GM18502 (cell line): ENCODE data around the gene IL6R.

Experiments used
- ATAC-seq: cut with Tn5 transposase; IDR thresholded peaks from one replicate; pipeline ENCODE4 v1.9.1; 2021; ENCODE audit warnings: mild to moderate bottlenecking; ENCODE audit not compliant: unreplicated experiment, poor library complexity

The IL6R gene

DNA sequence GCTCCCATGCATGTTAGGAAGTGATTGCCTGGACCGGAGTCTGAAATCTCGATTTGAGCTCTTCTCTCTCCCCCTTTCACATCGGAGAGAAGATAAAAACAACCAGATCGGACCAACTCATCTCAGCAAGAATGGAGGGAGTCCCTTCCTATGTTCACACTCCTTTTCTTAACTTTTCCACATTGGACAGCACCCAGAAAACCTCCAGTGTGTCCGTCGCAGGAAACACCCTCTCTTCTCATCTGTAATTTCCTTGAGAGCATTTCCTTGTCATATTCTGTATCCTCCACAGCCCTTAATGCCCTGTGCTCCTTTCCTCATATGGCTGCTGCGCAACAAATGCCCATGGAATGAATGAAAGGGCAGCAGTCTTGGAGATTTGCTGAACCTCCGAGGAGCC is 95.4 kb downstream of the IL6R start:
- no peak for ATAC-seq

DNA sequence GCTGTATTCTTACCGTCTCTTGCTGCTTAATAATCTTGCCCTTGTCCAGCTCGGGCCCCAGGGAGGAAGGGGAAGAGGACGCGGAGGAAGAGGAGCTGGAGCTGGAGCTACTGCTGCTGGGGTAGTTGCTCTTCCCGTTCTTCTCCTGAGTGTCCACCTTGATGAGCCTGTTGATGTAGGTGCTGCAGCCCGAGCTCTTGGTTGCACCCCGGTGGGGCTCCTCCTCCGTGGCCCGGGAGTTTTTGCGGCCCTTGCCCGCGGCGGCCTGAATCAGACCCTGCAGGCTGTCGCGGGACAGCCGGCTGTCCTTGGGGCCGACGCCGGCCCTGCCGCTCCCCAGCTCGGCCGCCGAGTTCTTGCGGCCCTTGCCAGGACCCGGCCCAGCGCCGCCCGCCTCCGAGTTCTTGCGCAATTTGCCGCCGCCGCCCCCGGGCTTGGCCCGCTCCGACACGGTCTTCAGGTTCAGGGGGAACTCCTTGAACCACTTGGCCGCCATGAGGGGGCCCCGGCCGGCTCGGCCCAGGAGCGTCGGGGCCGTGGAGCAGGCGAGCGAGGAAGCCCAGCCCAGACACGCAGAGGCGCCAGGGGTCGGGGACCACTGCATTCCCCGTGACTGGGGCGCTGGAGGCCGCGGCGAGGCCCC is 96.4 kb downstream of the IL6R start:
- ATAC-seq, result no peak

DNA sequence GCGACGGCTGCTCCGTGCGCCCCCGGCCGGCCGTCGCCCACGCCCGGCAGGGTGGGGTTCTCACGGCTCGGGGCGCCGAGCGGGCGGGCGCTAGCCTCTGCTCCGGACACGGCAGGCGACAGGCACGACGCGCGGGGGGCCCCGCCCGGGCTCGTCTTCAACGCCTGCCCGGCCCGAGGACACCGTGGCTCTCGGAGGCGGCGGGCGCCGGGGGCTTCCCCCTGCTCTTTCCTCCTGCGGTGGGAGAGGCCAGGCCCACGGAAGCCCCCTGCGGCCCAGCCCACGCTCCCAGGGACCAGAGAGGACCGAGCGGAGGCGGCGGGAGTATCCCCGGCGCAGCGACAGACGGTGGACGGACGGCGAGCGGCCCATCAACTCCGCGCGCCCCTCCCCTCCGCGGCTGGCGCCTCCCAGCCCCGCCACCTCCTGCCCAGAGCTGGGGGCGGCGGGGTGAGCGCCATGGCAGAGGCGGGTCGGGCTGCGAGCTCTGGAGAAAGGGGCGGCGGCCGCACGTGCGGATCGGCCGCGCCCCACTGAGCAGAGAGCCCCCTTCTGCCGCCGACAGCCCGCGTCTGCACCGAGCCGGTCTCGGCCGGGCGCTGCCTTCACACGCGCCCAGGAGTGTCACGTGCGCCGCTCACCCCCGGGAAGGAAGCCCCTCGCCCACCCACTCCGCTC is 97.1 kb downstream of the IL6R start, which contains the start of the genes SHE and TDRD10:
Gene SHE (minus strand): TSS at position 347 of the 678 bp plus-strand sequence. CDS start 386 bp downstream, outside the sequence.
Gene TDRD10 (plus strand): TSS at position 154 of the 678 bp plus-strand sequence. CDS start 4,685 bp downstream, outside the sequence.
- no peak for ATAC-seq

DNA sequence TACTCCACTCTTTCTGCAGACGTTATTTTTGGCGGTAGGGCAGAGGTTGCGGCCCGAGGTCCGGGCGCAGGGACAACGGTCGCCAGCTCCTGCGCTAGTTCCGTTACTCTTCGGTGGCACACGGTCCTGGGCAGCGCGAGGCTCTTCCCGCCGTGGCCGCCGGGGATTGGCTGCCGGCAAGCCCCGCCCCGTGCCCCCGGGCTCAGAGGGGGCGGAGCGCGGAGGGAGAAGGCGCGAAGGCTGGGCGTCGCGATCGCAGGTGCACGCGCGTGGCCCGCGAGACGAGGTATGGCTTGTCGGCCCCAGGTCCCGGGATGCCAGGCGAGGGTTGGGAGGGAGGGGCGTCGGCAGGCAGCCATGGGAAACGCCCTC is 97.6 kb downstream of the IL6R start:
- ATAC-seq, result no peak

DNA sequence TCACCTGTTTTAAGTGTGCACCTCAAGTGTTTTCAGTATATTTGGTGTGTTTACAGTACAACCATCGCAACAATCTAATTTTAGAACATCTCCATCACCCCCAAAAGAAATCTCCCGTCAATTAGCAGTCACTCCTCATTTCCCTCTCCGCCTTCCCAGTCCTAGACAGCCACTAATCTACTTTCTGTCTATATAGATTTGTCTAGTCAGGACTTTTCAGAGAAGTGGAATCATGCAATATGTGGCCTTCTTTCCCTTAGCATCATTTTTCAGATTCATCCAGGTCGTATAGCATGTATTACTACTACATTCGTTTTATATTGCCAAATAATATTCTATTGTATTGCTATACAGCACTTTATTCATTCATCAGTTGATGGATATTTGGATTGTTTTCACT is 98.8 kb downstream of the IL6R start:
- ATAC-seq, result no peak

DNA sequence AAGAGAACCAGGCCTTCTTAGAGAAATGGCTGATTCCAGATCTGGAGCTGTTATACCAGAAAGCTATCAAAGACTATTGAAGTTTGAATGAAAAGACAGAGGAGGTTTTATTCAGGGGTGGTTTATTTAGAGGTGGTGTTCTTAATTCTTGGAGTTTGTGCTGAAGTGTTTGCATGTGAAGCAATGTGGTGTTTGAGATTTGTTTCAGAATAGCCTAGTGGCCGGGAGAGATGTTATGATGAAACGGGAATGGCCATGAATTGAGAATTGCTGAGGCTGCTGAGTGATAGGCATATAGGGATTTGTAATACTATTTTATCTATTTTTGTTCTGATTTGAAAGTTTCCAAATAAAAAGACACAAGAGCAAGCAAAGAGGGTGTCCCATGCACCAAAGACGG is 107.6 kb downstream of the IL6R start:
- ATAC-seq, result no peak

DNA sequence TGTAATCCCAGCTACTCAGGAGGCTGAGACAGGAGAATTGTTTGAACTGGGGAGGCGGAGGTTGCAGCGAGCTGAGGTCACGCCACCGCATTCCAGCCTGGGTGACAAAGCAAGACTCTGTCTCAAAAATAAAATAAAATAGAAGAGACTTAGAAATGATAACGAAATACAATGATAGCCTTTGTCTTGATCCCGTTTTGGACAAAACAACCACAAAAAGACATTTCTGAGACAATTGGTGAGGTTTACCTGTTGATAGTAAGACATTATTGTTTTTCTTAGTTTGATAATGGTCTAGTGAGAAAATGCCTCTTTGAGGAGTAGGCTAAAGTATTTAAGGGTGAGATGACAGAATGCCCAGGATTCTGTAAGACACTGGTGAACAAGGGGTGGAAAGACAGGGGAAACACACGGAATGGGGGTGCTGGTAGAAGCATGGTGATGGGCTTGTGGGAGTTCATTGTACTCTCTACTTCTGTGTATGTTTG is 109.0 kb downstream of the IL6R start:
- no peak for ATAC-seq

DNA sequence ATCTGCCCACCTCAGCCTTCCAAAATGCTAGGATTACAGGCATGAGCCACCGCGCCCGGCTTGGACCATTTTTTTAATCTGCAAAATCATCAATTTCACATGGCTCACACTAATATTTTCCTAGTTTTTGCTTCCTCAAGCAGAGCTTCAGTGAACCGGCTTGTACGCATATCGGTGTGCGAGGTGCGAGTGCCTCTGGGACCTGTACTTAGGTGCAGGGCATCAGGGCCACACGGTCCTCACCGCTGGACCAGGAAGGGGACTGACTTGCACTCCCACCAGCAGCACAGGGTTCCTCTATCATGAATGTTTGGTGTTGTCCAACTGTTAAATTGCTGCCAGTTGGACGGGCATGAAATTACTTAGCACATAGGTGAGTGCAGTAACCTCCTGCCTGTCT is 112.5 kb downstream of the IL6R start:
- ATAC-seq, result no peak
